ENCODE data around the gene RAB35. TPM values are rescaled to one million over a fixed set of nuclear protein-coding genes. Genes with fewer than 3 reads are reported as not detected.

The RAB35 gene
- total and polyA plus RNA-seq, 9 of the 15 experiments (the other 6 are each of a cell fraction or from before 2014, with no cell fraction given): 0.65 to 76.3 (median 38.9) TPM

DNA sequence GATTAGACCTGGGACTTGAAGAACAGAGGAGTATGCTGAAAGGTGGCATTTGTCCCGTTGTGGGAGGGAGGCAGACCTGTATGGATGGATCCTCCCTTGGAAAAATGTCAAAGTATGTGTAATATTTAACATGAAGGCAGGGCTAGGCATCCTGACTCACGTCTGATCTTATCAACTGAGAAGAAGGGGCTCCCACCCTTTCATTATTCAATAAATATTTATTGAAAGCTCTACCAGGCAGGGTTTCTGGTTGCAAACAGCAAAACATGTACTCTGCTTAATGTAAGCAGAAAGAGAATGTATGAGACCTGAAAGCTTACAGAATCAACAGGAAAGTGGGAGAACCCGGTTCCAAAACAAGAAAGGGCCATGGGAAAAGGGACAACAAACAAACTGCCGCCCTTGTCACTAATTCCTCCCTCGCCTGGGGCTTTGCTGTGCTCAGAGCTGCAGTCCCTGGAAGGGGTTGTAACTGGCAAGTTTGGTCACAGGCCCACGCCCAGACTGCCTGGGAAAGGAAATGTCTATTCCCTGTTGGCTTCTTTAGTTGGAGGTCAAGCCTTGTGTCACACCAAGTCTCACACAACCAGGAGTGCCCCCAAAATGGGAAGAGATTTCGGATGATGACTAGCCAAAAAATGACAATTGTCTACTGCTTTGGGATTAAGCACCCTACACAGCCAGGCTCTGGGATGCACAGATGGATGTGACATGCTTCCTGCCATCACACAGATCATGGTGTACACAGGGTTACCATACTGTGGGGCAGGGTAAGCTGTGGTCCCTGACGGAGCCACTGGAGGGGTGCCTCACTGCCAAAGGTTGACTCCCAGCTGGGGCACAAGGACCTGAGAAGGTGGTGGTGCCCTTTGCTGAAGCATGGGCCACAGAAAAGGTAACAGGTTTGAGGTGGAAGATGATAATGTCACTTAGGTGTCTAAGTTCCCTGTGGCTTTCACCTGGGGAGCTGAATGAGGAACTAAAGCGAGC is 36.8 kb downstream of the RAB35 start:
- H3K4me2 ChIP-seq (ENCODE audit: insufficient read depth, low read length): no peak overlapping the region
- ChIA-PET POLR2A (interaction anchor here (1.0 to 2.0 kb wide), 2 partner anchors 11 to 15 kb away, joined by 3 to 4 read pairs; no protein-coding TSS in a partner anchor), CTCF (ENCODE audit: low intra/inter-chr PET ratio) (interaction anchor here (0.6 kb wide), 1 partner anchor 238 kb away, joined by 3 read pairs; no protein-coding TSS in a partner anchor)
- H3K4me3 ChIP-seq: no peak overlapping the region
- no peaks in the 10 kb centered on the region for H3K9me1 ChIP-seq (ENCODE audit: control insufficient read depth, insufficient read depth, low read length)
- peaks cover 26 to 47% of the 10 kb centered on the region in 2 experiments; a peak in 3 of 5 replicates for H3K27me3 ChIP-seq (ENCODE audit: control insufficient read depth in 2 of 2, insufficient read depth in 2 of 2, low read length in 2 of 2)
- no peak overlapping the region for H3K9ac ChIP-seq (ENCODE audit: insufficient read depth in 1 of 2, low read depth in 2 of 2, low read length in 2 of 2)
- no peak for TF ChIP-seq TEAD1 (CRISPR knock-in tag; IDR thresholded peaks at IDR 0.05)
- TF ChIP-seq, protein P1, sequence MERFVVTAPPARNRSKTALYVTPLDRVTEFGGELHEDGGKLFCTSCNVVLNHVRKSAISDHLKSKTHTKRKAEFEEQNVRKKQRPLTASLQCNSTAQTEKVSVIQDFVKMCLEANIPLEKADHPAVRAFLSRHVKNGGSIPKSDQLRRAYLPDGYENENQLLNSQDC (CRISPR knock-in tag; IDR thresholded peaks at IDR 0.05): no peak
- TF ChIP-seq ZNF197 (CRISPR knock-in tag; IDR thresholded peaks at IDR 0.05; ENCODE audit: low read depth): no peak
- no peak for TF ChIP-seq ZNF239 (CRISPR knock-in tag; IDR thresholded peaks at IDR 0.05)
- in situ Hi-C loops (cut with MboI): no loop called here
- H2AFZ ChIP-seq (ENCODE audit: low read depth, low read length): no peak overlapping the region
- 0 out of 3 replicates have a peak, but pooled peaks have one; percentile 30 for ATAC-seq
- 3% methylated on average over 9 of the region's 9 CpGs for WGBS (ENCODE audit: insufficient coverage, low coverage, missing lambda C conversion rate)
- intact Hi-C loops (cut with micrococcal nuclease): no loop called here
- no TSS peak for BruUV-seq (replicated peaks)
- no peaks in the 10 kb centered on the region for H3K79me2 ChIP-seq (ENCODE audit: control insufficient read depth, insufficient read depth, low read length)
- H3K4me1 ChIP-seq (replicated peaks in 1 of 2; ENCODE audit: control insufficient read depth in 2 of 2, insufficient read depth in 2 of 2, low read length in 2 of 2): no peaks in the 10 kb centered on the region
- no peaks in the 10 kb centered on the region for H3K9me3 ChIP-seq (replicated peaks; ENCODE audit: control insufficient read depth, insufficient read depth, low read depth, low read length)
- H4K20me1 ChIP-seq (replicated peaks; ENCODE audit: control insufficient read depth, insufficient read depth, low read length): no peaks in the 10 kb centered on the region
- no peak overlapping the region for H3K27ac ChIP-seq (ENCODE audit: extremely low read depth, low read depth, low read length)
- no peaks in the 10 kb centered on the region for H3K36me3 ChIP-seq (ENCODE audit: control insufficient read depth, insufficient read depth, low read length)
- FAIRE-seq: no peak
- no peak for DNase-seq (ENCODE audit: extremely low read depth in 1 of 4, low spot score in 3 of 4)
